AG08396 (cell line): ENCODE measurements around the gene METTL2B.
"Not testable (repeated sequence)": the region's sequence is repeated elsewhere in the genome, so short reads cannot be mapped to it uniquely, and the experiment has no call there.

Experiments
- DNase-seq: peaks from one replicate; pipeline ENCODE4 v3.0.0; 2012; ENCODE audit warnings: low spot score, mixed read lengths

The METTL2B gene

DNA sequence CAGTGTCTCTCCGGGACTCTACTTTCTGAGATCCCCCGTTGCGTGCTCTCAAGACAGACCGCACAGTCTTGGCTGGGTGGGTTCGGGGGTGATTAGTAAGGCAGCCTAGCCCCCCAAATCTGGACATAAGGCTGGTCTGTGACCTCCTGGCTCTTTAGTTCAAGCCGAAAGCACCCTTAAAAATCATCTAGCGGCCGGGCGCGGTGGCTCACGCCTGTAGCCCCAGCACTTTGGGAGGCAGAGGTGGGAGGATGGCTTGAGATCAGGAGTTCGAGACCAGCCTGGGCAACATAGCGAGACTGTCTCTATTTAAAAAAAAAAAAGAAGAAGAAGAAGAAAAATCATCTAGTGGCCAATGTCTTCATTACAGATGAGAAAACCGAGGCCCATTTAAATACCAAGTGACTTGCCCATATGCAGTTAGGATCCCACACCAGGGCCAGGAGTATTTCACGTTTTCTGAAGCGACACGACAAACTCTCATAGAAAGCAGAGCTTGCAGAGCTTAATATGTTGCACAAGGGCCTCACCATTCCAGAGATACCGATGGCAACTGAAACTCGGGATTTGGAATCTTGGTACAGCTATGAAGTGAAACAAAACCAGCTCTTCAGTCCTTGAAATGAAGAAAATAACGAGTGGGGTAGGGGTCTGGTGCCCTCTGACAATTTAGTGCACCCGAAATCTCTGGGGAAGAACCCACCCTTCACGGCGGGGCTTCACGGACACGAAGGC, 21.6 kb upstream of the METTL2B start:
- no peak for DNase-seq

DNA sequence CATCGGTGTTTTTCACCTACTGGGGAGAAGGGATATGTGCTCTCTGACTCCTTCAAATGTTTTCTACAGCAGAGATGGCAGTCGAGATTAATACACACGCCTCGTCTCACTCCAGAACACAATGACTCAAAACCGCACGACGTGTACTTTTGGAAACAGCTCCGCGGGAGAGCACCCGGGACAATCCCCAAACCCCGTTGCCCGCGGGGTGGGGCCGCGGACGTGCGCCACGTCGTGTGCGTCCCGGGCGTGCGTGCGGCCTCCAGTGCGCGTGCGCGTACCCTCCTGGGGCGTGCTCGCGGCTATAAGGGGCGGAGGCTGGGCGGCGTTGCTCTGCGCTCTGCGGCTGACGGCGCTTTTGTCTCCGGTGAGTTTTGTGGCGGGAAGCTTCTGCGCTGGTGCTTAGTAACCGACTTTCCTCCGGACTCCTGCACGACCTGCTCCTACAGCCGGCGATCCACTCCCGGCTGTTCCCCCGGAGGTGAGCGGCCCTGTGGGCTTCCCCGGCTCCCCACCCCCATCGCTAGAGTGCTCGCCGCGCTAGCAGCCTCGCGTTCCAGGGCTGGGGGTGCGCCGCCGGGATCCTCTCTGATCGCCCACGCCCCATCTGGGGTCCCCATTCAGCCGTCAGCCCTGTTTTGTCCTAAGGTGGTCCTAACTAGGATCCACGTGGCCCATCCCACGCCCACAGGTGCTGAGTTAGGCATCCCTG, 20.8 kb upstream of the METTL2B start, which contains the start of gene HILPDA:
TSS of gene HILPDA (plus strand) at position 336 of the 712 bp plus-strand sequence. CDS start 1,391 bp downstream, outside the sequence.
- DNase-seq, result peak; percentile 99

DNA sequence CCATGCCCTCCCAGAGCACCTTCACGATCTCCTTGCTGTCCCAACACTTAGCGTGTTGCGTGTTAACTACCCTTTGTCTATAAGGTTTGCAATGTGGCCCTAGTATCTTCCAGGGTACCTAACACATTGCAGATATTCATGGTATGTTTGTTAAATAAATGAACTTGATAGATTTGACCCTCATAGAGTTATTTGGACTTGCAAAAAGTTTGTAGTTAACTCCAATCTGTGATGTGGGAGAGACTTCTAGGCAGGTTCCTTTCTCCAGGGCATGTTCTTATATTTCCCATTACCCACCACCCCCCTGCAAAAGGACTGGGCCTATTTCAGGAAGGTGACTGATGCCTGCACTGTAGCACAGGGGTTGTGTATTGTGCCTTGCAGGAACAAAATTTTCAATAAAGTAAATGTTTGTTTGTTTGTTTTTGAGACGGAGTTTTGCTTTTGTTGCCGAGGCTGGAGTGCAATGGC, 20.3 kb upstream of the METTL2B start:
- no peak for DNase-seq

DNA sequence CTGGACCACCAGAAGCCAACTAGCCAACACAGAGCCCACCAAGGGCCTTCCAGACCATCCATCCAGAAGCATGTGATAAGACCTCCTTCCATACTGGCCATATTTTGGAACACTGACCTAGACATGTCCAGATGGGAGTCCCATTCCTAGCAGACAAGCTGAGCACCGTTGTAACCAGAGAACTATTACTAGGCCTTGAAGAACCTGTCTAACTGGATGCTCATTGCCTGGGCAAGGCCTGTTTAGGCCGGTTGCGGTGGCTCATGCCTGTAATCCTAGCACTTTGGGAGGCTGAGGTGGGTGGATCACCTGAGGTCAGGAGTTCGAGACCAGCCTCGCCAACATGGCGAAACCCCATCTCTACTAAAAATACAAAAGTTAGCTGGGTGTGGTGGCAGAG, 19.2 kb upstream of the METTL2B start:
- DNase-seq, result not testable (repeated sequence)

DNA sequence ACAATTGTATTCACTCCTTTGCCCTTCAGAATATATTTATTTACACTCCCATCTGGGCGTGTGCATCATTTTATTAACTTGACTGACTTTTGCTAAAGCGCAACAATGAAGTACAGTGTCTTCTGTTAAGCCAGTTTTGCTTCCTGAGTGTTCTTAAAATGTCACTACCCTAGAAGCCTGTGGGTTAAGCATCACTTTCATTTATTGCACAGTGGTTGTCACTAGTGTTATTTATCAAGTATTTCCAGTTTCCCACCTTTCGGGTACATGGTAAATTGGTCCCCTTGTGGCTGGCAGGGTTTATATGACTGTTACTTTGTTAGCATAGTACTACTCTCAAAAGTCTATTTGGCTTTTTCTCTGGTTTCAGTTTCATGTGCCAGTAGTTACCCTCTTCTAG, 17.6 kb upstream of the METTL2B start:
- DNase-seq, result no peak

DNA sequence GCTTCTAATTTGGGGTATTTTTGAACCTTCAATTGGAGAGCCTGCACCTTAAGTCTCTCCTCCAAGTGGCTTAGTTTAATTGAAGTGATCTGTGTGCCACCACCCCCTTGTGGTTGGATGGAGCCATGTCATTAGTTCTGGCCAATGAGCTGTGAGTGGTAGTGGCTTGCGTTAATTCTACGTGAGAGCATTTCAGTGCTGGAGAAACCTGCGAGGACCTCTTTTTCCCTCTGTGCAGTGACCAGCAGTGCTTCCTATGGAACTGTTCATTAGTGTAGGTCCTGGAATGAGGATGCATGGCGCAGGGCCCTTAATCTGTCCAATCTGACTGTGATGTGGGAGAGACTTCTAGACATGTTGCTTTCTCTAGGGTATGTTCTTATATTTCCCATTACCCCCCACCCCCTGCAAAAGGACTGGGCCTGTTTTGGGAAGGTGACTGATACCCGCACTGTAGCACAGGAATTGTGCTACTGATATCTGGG, 17.1 kb upstream of the METTL2B start:
- peak; percentile 70 for DNase-seq

DNA sequence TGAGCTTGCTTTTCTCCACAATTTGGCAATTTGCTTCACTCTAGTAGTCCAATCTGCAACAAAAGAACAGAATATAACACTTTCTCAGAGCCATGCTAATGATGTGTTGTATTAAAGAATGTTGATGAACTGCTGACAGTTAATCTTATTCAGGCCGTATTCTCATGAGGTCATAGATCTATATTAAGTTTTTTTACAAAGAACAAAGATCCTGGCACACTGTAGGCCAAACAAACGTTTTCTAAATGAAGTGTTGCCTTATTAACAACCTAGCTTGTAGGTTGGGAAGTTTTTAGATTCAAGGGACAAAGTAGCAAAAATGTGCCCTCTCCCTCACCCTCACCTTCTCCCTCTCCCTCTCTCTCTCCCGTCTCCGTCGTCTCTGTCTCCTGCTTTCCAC, 14.1 kb upstream of the METTL2B start:
- no peak for DNase-seq

DNA sequence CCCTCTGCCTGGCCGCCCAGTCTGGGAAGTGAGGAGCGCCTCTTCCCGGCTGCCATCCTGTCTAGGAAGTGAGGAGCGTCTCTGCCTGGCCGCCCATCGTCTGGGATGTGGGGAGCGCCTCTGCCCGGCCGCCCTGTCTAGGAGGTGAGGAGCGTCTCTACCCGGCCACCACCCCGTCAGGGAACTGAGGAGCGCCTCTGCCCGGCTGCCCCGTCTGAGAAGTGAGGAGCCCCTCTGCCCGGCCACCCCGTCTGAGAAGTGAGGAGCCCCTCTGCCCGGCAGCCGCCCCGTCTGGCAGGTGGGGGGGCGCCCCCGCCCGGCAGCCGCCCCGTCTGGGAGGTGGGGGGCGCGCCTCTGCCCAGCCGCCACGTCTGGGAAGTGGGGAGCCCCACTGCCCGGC, 13.2 kb upstream of the METTL2B start:
- DNase-seq, result not testable (repeated sequence)

DNA sequence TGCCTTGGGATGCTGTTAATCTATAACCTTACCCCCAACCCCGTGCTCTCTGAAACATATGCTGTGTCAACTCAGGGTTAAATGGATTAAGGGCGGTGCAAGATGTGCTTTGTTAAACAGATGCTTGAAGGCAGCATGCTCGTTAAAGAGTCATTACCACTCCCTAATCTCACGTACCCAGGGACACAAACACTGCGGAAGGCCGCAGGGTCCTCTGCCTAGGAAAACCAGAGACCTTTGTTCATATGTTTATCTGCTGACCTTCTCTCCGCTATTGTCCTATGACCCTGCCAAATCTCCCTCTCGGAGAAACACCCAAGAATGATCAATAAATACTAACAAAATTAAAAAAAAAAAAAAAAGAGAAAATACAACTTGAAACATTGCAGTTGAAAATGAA, 12.6 kb upstream of the METTL2B start:
- not testable (repeated sequence) for DNase-seq

DNA sequence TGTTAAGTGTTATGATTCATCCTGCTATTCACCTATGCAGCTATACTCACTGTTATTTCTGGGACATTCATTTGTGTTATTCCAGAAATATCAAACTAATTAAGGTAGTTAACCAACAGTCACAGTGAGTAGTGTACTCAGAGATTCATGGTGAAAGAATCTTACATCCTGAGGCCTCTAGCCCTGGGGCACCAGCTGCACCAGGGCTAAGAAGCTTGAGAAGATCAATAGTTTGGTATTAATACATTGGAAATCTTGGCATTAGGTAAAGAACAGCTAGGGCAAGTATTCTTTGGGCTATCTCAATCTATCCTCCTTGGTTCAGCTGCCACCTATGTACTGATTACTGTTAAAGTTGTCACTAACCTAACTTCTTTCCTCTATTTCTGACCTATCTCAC, 9.7 kb upstream of the METTL2B start:
- DNase-seq, result not testable (repeated sequence)

DNA sequence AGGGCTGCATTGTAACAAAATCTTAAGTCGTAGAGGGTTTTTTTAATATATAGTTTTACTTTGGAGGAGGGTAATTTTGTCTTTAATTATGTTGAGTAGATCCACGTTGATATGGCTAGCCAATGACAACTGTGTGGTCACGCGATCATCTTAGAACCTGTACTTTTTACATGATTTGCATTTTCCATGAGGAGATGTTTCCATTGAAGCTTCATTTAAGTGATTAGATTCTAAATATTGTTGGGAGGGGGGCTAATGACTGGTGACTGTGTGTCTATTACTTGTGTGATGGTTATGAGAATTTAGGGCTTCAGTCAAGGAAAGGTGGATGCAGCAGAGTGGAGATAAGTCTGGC, 765 bp downstream of the METTL2B start:
- DNase-seq, result not testable (repeated sequence)

DNA sequence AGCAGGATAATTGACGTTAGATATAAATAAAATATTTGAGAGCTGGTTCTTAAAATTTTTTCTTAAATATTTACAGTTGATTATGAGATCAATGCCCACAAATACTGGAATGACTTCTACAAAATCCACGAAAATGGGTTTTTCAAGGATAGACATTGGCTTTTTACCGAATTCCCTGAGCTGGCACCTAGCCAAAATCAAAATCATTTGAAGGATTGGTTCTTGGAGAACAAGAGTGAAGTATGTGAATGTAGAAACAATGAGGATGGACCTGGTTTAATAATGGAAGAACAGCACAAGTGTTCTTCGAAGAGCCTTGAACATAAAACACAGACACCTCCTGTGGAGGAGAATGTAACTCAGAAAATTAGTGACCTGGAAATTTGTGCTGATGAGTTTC, 2.5 kb downstream of the METTL2B start:
- DNase-seq, result not testable (repeated sequence)

DNA sequence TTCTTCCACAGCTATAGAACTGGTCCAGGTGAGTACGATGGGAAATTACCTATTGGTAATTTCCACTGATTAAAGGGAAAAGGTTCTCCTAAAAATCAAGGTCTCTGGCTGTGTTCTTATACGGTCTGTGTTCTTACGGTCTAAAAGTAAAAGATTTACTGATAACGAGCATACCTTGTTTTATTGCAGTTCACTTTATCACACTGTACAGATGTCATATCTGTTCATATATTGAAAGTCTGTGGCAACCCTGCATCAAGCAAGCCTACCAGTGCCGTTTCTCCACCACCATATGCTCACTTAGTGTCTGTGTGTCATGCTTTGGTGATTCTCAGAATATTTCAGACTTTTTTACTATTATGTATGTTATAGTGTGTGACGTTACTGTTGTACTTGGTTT, 11.6 kb downstream of the METTL2B start:
- not testable (repeated sequence) for DNase-seq

DNA sequence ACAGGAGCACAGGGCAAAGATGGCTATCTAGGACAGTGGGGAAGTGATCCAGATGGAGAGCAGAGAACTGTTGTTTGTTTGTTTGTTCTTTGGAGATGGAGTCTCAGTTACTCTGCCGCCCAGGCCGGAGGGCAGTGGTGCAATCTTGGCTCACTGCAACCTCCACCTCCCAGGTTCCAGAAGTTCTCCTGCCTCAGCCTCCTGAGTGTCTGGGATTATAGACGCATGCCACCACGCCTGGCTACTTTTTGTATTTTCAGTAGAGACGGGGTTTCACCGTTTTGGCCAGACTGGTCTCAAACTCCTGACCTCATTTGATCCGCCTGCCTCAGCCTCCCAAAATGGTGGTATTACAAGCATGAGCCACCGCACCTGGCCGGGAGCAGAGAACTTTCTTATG, 20.9 kb downstream of the METTL2B start:
- DNase-seq, result no peak

DNA sequence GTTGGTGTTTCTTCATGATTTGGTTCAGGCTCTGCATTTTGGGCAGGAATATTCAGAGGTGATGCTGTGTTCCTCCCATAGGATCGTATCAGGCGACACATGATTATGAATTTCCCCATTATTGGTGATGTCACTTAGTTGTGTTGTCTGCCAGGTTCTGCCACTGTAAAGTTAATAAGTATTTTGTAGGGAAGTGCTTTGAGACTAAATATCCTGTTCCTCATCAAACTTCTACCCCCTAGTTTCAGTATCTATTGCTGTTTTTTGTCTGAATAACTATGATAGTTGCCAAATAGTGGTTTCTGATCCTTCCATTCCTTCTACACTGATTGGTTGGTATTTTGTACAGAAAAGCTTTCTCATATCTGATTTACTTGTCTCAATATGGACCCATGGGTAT, 28.9 kb downstream of the METTL2B start:
- not testable (repeated sequence) for DNase-seq

DNA sequence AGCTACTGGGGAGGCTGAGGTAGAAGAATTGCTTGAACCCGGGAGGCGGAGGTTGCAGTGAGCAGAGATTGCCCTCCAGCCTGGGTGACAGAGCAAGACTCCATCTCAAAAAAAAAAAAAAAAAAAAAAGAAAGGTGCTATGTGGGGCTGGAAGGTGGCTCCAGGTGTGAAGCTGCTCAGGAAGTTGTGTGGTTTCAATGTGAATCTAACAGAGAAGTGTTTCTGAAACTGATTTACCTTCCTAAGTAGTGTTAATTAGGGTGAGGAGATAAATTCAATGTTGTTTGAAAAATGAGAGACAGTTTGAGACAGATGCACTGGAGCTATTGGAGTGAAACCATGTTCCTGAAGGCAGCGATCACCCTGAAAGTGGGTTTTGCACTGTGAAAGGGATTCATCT, 30.3 kb downstream of the METTL2B start:
- DNase-seq, result not testable (repeated sequence)

DNA sequence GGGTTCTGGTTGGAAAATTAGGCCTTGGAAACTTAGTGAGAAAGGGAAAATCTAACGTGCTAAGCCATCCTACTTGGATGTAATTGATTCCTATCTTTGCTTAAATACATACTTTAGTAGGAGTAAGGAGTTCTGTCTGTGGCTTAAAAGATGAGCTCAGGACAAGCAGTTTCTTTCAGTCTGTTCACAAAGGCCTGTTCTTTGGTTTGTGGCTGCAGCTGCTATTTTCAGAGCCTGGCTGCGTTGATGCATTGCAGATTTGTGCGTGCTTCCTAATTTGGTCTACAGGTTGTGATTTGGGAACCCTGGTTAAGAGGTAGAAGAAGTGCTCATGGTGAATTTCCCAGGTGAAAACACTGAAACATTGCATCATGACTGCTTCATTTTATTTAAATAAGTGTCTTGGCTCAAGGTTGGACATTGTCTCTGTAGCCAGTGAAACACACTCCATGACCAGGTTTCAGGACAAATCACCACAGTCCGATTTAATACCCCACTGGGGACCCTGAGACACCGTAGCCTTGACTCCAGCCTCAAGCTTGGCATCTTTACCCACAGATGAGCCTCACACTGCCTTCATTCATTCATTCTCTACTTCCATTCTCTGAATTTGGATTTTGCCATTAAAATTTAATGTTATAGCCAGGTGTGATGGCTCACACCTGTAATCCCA, 30.9 kb downstream of the METTL2B start:
- DNase-seq, result not testable (repeated sequence)

DNA sequence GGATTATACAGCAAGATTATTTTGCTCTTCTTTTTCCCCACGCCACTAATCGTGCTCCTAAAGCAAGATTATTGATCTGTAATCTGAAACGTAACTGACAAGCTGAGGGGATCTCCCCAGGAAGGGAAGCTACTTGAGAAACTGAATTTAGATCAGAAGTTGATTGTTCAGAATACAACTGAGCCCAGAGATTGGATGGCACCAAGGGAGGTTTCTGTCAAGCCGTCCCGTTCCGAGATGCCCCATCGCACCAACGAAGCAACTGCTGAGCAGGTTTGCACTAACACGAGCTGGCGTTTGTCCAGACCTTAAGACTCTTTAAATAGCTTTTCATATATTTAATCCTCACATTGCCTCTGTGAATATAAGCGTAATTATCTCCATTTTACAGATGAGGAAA, 35.1 kb downstream of the METTL2B start:
- DNase-seq, result not testable (repeated sequence)

DNA sequence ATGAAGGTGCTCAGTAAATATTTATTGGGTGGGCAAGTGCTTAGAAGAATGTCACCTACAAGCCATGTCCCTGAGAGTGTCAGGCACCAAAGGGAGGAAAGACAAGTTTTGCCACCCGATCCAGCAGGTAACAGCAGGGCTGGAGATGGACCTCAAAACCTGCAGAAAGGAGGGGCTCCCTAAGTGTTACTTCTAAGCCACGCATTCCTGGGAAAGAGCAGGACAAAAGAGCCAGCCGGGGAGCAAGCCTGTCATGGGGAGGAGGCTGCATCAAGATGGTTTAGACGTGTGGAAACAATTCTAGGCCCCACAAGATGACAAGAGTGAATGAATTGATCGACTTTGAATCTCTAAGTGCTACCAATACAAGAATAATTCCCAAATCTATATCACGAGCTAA, 38.7 kb downstream of the METTL2B start:
- not testable (repeated sequence) for DNase-seq

DNA sequence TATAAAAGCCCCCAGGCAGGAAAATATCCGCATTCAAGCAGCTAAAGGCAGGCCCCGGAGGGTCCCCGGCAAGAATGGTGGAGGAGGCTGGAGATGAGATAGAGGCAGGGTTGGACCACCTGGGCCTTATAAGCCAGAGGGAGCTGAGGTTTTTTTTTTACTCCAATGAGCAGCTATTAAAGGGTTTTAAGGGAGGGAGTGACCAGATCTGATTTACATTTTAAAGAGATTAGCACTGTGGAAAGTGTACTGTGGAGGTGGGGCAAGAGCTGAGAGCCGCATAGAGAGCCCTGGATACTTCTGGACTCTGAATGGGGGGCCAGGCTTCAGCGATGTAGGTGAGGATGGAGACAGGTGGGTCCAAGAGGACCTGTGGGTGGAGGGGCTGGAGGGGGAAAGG, 40.5 kb downstream of the METTL2B start:
- DNase-seq, result not testable (repeated sequence)

DNA sequence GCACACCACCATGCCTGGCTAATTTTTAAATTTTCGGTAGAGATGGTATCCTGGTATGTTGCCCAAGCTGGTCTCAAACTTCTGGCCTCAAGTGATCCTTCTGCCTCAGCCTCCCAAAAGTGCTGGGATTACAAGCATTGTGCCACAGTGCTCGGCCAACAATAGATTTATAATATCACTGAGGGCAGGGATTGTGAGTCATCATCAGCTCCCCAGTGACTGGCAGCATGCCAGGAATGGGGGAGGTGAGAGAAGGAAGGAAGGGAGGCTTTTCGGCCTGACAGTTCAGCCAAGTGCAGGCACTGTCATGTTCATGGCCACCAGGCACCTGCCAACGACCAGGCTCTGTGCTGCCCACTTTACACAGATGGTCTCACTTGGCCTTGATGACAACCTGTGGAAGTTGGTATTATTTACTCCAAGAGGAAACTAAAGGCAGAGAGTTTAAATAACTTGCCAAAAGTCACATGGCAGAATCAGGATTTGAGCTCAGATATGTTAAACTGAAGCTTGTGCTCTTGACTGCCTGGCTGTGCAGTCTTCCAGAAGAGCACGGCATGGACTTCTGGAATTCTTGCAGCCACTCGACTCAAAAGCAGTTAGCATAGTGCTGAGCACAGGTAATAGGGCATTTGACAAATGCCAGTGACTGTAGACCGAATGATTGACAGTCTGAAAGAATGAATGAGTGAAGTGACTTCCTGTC, 46.8 kb downstream of the METTL2B start:
- peak; percentile 23 for DNase-seq

DNA sequence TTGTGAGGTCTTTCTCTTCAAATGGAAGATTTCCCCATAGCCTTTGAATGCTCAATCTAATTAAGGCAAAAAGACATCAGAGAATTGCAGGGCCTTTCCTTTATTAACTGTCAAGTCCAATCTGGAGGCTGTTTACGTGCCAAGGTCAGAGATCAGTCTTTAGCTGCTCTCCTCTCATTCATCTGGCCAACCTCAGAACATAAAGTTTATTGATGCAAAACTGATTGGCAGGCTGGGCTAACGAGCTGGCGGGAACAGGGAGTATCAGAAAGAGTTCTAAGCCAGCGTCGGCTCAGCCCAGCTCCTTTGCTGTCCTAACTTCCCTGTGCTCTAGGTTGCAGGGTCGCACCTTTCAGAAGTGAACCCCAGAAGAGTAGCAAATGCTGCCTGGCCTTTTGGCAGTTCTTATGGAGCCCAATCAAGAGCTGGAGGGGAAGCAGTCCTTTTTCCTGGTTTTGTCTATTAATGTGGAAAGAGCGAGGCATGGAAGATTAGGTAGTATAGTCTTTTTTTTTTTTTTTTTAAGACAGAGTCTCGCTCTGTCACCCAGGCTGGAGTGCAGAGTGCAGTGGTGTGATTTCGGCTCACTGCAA, 47.5 kb downstream of the METTL2B start:
- not testable (repeated sequence) for DNase-seq
